HK-2 (cell line): ENCODE measurements around the gene SERPINC1.
A peak's percentile ranks its signal among the peaks of the same experiment; 100 is the strongest.
"Not testable (repeated sequence)": the region's sequence is repeated elsewhere in the genome, so short reads cannot be mapped to it uniquely, and the experiment has no call there.

Experiments used
- DNase-seq: peaks from one replicate; pipeline ENCODE4 v3.0.0-alpha.2; 2018; ENCODE audit not compliant: unreplicated experiment

Gene SERPINC1

DNA sequence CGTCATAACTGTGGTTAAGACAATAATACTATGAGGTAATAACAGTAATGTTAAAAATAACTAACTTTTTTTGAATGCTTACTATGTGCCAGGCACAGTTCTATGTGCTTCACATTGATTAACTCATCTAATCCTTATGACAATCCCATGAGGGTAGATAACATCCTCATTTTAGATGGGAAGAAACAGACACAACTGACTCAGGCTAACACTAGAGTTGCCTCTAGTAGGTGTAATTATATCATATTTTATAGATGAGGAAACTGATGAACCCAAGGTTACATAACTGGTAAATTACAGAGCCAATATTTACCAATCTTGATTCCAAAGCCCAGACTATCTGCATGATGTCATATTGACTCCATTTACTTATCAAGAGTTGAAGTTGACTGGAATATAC is 23.5 kb downstream of the SERPINC1 start:
- no peak for DNase-seq

DNA sequence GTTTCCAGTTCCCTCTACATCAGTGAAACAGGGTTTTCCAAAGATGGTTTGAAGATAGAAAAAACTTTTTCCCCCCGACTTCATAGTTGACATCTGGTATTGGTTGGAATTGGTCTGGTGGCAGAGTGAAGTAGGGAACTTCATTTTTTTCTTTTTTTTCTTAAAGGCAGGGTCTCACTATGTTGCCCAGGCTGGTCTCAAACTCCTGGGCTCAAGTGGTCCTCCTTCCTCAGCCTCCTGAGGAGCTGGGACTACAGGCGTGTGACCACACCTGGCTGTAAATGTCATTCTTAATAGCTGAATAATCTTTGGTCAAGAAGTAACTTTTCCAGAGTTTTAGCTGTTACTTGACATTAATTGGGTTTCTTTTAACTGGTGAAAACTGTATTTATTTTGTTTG is 27.2 kb downstream of the SERPINC1 start:
- no peak for DNase-seq

DNA sequence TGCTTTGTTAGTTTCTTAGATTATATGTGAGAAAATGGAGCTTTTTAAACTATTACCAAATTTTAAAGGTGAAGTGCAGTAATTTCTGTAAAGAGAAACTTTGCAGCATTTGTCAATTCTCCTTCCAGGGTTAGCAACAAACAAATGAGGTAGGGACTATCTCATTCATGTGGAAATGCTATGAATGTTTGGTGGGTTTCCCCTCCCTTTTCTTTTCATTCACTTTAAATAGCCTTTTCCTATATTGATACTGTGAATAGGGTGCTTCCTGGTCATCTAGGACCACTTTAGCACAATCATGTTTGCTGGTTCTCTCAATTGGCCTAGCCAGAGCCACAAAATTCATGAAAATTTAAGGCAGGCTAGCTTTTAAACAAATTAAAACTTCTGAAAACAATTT is 28.4 kb downstream of the SERPINC1 start:
- no peak for DNase-seq

DNA sequence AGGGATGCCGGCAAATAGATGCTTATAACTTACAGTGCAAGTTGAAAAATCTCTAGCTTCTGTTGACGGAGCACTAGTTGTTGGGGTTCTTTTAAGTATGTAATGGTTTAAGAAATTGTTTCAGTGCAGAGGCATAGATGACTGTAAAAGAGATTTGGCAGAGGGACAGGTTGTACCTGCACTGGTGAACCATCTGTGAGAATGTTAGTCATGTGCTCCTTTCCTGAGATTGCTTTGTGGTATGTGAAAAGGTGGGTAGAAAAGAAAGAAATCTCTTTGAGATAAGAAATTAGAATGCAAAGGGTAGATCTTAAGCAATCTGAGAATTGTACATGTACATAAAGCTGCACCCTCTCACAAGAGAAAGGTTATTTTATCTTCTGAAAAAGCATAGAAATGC is 29.5 kb downstream of the SERPINC1 start:
- no peak for DNase-seq

DNA sequence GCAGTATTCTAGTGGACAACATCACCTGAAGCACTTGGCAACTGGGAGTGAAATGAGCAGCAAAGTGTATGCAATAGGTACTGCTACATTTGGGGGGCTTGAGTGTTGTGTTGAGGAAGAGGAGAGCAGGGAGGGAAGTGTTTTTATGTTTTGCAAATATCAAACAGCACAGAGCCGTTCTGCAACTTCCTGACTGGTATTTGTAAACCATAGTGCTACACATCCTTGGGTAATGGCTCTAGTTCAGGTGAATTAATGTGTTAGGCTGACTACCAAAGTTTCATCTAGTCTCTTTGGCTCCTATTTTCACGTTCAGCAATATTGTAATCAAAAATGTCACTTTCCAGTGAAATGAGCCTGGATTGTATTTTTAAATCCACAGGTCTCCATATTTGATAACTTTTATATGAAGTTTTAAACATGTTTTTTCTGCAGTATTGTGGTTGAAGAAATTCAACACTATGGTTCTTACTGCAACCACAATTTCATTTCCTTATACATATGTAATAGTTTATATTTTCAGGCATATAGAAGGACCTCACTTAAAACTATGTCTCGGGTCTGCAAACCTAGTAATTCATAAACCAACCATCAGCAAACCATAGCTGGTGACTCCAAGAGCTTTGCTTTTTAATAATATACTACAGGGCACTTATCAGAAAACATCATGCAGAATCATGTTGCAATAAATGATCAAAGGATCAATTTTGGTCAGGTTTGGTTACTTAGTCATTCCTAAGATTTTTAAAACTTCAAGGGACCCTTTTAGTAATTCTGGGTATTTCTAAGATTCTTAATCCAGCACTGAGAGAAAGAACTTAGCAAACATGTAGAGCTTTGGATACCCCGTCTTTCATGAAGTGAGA is 30.1 kb downstream of the SERPINC1 start:
- no peak for DNase-seq

DNA sequence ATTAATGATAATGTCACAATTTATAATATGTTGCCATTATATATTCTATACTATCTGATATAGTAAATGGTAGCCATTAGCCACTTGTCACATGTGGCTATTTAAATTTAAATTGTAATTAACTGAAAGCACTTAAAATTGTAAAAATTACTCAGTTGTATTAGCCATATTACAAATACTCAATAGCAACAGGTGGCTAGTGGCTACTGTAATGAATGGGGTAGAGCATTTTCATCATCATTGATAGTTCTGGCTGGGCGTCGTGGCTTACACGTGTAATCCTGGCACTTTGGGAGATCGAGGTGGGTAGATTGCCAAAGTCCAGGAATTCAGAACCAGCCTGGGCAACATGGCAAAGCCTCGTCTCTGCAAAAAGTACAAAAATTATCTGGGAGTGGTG is 32.4 kb downstream of the SERPINC1 start:
- no peak for DNase-seq

DNA sequence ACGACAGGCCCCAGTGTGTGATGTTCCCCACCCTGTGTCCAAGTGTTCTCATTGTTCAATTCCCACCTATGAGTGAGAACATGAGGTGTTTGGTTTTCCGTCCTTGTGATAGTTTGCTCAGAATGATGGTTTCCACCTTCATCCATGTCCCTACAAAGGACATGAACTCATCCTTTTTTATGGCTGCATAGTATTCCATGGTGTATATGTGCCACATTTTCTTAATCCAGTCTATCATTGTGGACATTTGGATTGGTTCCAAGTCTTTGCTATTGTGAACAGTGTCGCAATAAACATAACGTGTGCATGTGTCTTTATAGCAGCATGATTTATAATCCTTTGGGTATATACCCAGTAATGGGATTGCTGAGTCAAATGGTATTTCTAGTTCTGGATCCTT is 36.0 kb downstream of the SERPINC1 start:
- DNase-seq: not testable (repeated sequence)

DNA sequence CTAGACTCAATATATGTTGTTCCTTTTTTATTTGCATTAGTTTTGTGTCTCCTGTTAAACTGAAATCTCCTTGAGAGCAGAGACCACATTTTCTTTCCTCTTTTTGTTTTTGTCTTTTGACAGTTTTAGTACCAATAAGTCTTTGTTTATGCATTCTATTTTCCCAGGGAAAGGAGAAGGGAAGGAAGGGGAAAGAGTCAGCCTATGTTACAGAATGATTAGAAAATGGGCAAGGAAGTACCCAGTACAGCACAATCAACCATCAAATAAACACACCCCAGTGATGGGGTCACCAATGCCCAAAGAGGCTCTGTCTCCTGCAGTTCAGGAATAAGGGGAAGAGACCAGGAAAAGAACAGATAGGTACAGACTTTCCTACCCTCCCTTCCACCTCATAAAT is 38.9 kb downstream of the SERPINC1 start:
- DNase-seq: no peak

DNA sequence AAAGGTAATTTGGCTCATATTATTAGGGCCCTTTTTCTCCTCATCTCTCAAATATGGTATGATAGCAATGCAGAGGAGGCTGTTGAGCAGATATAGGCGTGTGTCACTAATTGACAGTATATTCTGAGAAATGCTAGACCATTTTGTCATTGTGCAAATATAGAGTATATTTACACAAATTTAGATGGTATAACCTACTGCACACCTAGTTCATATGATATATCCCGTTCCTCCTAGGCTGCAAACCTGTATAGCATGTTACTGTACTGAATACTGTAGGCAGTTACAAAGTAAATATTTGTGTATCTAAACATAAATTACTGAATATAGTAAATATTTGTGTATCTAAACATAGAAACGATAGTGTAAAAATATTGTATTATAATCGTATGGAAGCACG is 40.4 kb downstream of the SERPINC1 start:
- DNase-seq: no peak

DNA sequence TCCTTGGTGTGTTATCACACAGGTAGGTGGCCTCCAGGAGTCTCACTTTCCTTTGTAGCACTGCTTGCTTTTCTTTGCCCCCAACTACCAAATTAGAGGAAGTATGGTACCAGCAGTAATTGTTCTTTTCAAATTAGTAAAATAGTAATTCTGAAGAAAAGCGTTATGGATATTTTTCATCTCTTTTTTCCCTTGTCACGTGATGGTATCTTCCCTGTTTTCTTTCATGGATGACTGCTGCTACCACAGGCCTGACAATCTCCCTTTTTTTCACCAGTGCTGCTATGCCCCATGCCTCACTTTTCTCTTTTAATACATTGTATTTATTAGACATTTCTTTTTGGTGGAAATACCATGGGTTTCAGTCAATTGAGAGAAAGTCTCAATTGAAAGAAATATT is 45.6 kb downstream of the SERPINC1 start:
- DNase-seq: no peak

DNA sequence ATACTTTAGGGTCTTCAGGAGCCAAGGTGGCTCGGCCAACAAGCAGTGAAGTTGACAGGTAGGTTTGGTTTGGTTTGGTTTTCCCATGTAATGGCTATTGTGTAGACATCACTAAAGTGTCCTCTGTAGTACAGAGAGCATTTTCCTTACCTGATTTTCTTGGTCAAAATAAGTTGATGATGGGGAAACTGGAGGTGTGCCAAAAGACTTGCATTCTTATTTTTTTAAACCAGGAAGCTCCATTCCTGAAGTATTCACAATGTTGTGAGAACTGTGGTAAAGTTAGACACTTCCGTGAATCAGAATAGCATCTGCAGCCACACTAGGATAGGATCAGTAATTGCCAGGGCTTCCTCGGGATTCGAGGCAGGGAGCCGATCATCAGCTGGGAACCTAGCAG is 46.0 kb downstream of the SERPINC1 start:
- no peak for DNase-seq

DNA sequence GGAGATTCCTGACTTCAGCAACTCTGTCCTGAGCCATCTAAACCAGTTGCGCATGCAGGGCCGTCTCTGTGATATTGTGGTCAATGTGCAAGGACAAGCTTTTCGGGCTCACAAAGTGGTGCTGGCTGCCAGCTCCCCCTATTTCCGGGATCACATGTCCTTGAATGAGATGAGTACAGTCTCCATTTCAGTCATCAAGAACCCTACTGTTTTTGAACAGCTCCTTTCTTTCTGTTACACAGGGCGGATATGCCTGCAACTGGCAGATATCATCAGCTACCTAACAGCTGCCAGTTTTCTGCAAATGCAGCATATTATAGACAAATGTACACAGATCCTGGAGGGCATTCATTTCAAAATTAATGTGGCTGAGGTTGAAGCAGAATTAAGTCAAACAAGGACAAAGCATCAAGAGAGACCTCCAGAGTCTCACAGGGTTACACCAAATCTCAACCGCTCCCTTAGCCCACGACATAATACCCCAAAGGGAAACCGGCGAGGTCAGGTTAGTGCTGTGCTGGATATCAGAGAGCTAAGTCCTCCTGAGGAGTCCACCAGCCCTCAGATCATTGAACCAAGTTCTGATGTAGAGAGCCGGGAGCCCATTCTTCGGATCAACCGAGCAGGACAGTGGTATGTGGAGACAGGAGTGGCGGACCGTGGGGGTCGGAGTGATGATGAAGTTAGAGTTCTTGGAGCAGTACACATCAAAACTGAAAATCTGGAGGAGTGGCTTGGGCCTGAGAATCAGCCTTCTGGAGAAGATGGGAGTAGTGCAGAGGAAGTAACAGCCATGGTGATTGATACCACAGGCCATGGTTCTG is 46.7 kb downstream of the SERPINC1 start:
- DNase-seq: no peak

DNA sequence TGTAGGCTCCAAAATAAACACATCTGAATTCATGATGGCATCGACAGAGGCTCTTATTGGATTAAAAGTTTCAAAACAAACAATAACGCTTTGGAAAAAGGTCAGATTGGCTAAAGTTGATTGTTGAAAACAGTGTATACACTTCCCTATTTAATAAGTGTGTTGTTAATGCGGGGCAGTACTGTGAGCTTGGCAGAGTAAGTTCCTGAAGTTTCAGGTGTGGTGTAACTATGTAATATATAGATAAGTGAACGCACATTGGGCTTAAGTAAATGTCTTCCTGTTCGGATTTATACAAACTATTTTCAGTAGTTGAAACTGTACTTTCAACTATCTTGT is 48.1 kb downstream of the SERPINC1 start:
- no peak for DNase-seq

DNA sequence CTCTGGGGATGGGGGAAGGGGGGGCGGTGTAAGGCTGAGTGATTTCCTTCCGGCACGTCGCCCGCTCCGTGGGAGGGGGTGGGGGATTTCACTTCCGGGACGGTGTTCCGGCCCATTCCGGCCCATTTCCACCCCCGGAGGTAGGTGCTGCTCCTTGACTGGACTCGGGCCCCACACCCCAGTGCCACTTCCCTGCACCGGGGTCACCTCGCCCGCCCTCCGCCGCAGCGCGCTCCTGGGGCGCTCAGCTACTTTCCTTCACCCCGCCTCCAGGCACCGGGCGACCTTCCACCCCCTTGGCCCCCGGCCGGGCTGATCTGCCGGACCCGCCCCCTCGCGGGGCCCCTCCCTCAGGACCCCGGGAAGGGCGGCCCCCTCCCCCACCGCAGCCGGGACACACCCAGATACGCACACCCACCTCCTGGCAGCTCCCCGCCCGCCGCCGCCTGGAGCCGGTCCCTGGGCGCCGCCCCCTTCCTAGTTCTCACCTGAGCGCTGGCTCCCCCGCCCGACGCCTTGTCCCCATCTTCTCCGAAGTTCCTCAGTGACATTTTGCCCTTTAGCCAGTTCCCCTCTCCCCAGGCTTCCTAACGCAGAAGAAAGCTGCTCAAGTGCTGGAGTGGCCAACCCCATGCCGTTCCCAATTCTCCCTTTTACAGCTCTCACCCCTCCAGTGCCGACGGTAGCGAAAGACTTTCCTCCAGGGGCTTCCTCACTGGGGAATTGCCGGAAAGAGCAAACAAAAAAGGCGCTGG is 48.7 kb downstream of the SERPINC1 start, which contains the start of gene ZBTB37:
Gene ZBTB37 (plus strand): TSS at position 115 of the 755 bp plus-strand sequence. CDS start 1,846 bp downstream, outside the sequence.
- peak; percentile 97 for DNase-seq

DNA sequence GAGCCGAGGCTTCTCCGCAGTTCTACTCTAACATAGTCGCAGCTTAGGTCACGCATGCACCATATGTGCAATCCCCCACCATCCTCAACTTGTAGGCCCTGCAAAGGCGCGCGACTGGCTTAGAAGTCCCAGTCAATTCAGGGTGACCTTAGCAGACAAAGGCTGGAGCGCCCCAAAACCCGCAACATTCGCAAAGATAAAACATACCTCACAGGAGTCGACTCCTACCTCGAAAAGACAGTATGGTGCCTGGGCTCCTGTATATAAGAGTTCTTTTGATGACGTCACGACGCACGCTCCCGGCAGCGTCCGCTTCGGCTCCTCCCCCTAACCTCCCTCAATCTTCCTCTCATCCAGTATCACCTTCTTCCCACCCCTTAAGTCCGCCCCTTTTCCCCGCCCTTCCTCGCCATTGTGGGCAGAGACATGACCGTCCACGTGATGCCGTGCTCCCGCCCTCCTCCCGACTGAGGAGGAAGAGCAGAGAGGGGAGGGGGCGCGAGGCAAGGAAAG is 49.3 kb downstream of the SERPINC1 start, which contains the start of gene GAS5:
Gene GAS5 (minus strand): TSS at position 237 of the 513 bp plus-strand sequence.
- DNase-seq: peak; percentile 100

DNA sequence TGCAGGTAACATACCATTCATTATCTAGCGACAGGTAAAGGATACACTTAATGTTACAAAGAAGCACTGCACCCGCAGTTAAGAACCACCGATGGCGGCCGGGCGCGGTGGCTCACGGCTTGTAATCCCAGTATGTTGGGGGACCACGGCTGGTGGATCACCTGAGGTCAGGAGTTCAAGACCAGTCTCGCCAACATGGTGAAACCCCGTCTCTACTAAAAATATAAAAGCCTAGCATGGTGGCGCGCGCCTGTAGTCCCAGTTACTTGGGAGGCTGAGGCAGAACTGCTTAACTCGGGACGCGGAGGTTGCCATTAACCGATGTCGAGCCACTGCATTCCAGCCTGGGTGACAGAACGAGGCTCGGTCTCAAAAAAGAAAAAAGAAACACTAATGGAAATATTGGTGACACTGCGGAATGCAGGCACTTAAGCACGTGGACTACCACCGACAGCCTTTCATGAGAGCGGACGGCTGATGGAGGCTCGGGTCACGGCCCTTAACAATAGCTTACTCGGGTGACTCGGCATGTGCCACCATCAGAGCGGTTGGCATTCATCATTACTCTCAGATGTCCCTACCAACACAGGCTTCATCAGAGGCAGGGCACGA is 49.9 kb downstream of the SERPINC1 start:
- no peak for DNase-seq

DNA sequence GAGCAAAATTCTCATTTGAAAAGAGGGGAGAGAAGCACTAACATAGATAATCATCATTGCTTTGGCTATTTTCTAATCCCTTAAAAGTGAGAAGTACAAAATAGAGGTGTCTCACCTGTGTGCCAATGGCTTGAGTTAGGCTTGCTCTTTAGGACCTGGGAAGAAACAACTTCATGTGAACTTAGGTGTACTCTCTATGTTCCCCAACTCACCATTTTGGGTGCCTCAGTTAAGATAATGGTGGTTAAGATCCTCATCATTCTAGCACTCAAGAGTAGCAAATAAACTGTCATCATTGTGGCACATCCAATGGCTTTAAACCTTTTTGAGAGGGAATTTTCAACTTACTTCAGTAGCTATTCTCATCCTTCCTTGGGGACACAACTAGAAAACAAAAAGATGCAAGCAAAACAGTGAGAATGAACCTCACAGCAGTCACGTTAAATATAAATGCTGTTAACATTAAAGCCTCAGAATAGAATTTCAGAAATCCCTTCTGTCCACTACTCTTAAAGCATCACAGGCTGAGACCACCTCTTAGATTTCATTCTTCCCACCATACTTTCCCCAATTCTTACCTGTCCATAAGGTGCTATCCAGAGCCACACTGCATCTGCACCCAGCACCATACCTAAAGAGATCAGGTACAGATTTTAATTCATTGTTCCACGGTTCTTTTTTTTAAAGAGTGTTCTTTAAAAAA is 50.6 kb downstream of the SERPINC1 start:
- no peak for DNase-seq

DNA sequence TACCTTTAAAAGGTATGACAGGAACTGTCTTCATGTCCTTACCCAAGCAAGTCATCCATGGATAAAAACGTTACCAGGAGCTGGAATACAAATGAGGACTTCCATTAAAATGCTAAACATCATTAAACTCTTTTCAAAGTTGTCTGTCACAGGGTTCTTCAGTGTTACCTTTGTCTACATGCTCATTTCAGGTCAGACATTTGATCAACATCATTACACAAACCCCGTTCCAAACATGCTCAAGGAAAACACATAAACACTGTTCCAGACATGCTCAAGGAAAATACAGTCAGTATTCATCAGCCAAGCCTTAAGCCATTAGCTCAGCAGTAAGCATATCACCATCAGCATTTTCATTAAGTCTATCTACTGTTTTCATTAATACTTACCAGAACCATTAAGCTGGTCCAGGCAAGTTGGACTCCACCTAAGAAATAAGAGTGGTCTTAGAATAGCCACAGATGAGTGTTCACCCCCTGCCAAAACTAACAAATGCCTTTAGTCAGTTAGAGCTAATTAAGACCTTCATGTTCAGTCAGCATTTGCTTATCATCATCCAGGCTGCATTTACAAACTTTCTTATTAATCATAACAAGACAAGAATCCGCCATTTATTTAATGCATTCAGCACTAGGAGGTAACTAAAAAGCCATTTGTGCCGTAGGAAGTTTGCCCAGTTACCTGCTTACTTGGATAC is 51.5 kb downstream of the SERPINC1 start:
- no peak for DNase-seq

DNA sequence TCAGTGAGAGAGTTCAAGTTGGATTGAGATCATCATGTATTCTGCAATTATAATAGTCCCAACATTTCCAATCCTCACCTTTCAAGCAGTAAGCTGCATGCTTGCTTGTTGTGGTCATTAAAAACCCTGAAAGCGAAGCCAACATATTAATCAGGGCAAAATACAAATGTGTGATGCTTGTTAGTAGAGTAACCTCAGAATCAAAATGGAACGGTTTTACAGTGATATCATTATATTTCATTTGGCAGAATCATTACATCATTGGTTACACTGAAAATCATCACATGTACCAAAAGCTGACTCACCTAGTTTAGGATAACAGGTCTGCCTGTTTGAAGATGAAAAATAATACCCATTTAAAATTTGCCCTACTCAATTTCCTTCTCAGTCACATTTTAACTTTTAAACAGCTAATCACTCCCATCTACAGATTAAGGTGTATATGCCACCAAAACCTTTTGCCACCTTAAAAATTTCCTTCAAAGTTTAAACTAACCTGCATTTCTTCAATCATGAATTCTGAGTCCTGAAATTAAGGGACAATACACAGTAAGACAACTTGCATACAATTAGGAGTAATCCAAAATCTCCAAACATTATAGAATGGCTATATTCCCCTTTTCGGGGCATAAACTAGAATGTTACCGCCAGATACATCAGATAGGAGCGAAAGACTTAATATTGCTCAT is 52.8 kb downstream of the SERPINC1 start:
- no peak for DNase-seq
